Activated CD4-positive, alpha-beta T cell treated with anti-CD3 and anti-CD28 coated beads, Interleukin-2, amount 50 U/mL, for 48 hours (primary cell): ENCODE results near the gene ZNF839.

ENCODE experiments used
- DNase-seq, 2 experiments: peaks; one replicate each; pipeline ENCODE4 v3.0.0-alpha.2; 2020

ZNF839 gene

DNA sequence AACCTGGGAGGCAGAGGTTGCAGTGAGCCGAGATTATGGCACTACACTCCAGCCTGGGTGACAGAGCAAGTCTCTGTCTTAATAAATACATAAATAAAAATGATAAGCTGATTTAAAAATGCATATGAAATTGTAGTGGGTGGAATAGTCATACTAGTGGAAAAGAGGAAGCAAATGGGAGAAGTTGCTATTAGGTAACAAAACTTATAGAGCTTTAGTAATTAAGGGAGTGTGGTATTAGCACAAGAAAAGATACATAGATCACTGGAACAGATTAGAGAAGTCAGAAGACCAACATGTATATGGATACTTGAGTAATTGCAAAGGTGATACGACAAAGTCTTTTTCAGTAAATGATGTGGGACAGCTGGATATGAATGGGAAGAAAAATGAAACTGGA lies 69.7 kb downstream of the ZNF839 start:
- no peak for DNase-seq

GRCh38 chr14:102390064-102390855 lies 70.7 kb downstream of the ZNF839 start:
- no peak for DNase-seq
